GM23248 (cell line): ENCODE results near the gene LAMA4. TPM values are rescaled to one million over a fixed set of nuclear protein-coding genes. Genes with fewer than 3 reads are reported as not detected.

Source experiments
- DNase-seq: peaks from one replicate; pipeline ENCODE4 v3.0.0-alpha.2; 2015
- H2AFZ ChIP-seq: fragments of 200-600 bp; sonication (generic); 2 replicates; pipeline ENCODE4 v1.6.1; 2016; ENCODE audit warnings: antibody characterized with exemption
- H3F3A ChIP-seq: fragments of 200-600 bp; sonication (generic); 2 replicates; pipeline ENCODE4 v1.6.1; 2016; ENCODE audit warnings: mild to moderate bottlenecking, antibody characterized with exemption, mixed run types; ENCODE audit not compliant: insufficient read depth
- H3K27ac ChIP-seq: fragments of 200-600 bp; sonication (generic); 2 replicates; pipeline ENCODE4 v1.5.1; 2016; ENCODE audit warnings: mild to moderate bottlenecking
- H3K27me3 ChIP-seq: fragments of 200-600 bp; sonication (generic); replicated peaks from 2 replicates; pipeline ENCODE4 v1.6.1; 2016; ENCODE audit warnings: mild to moderate bottlenecking; ENCODE audit not compliant: insufficient read depth
- H3K36me3 ChIP-seq: fragments of 200-600 bp; sonication (generic); 2 replicates; pipeline ENCODE4 v1.6.1; 2016; ENCODE audit warnings: low read depth, mild to moderate bottlenecking
- H3K4me1 ChIP-seq: fragments of 200-600 bp; sonication (generic); 2 replicates; pipeline ENCODE4 v1.6.1; 2016; ENCODE audit warnings: mild to moderate bottlenecking; ENCODE audit not compliant: insufficient read depth
- H3K4me2 ChIP-seq: fragments of 200-600 bp; sonication (generic); one replicate; pipeline ENCODE4 v1.6.1; 2016; ENCODE audit warnings: mild to moderate bottlenecking; ENCODE audit not compliant: unreplicated experiment
- H3K4me3 ChIP-seq: fragments of 200-600 bp; sonication (generic); 2 replicates; pipeline ENCODE4 v1.5.1; 2016; ENCODE audit warnings: mild to moderate bottlenecking
- H3K79me2 ChIP-seq: fragments of 200-600 bp; sonication (generic); 2 replicates; pipeline ENCODE4 v1.6.1; 2016; ENCODE audit warnings: mild to moderate bottlenecking; ENCODE audit not compliant: insufficient read depth
- H3K9ac ChIP-seq: fragments of 200-600 bp; sonication (generic); 2 replicates; pipeline ENCODE4 v1.6.1; 2016; ENCODE audit warnings: mild to moderate bottlenecking
- H3K9me2 ChIP-seq: fragments of 200-600 bp; sonication (generic); 2 replicates; pipeline ENCODE4 v1.6.1; 2016; ENCODE audit warnings: mixed run types, mild to moderate bottlenecking, moderate library complexity; ENCODE audit not compliant: insufficient read depth
- H3K9me3 ChIP-seq: fragments of 200-600 bp; sonication (generic); one replicate; pipeline ENCODE4 v1.6.1; 2017; ENCODE audit warnings: low read depth
- H4K20me1 ChIP-seq: fragments of 200-600 bp; sonication (generic); 2 replicates; pipeline ENCODE4 v1.6.0; 2016; ENCODE audit not compliant: insufficient read depth
- EZH2 ChIP-seq: fragments of 200-600 bp; sonication (generic); IDR thresholded peaks from 2 replicates; pipeline ENCODE4 v1.6.1; 2018; ENCODE audit warnings: antibody characterized with exemption, mild to moderate bottlenecking; ENCODE audit not compliant: insufficient read depth, poor library complexity, severe bottlenecking
- EZH2phosphoT487 ChIP-seq: fragments of 200-600 bp; sonication (generic); IDR thresholded peaks from 2 replicates; pipeline ENCODE4 v1.6.1; 2018; ENCODE audit warnings: antibody characterized with exemption, moderate library complexity, mild to moderate bottlenecking, low read depth; ENCODE audit not compliant: insufficient read depth
- WGBS, 2 experiments: methylation state at CpG; one replicate each; pipeline ENCODE4 v1.1.6; 2015 to 2017; ENCODE audit warnings: low lambda C conversion rate in 2 of 2, low coverage in 1 of 2; ENCODE audit errors: missing lambda C conversion rate in 2 of 2; 5-methylcytosine and 5-hydroxymethylcytosine counted together
- in situ Hi-C: fragments of 300-500 bp; cut with MboI; formaldehyde crosslinking; loops from 2 replicates; pipeline ENCODE4 v1.15.0; 2020
- polyA plus RNA-seq: library from polyadenylated mRNA; unstranded; fragments of >200 nt; fragmentation: Nextera tagmentation; extraction: Ambion mirVana; gene quantifications from 2 replicates; pipeline ENCODE4 v1.2.1, GENCODE V29; 2016
- total RNA-seq: library from RNA; depleted of rRNA; stranded (reverse); fragments of >200 nt; shearing (Covaris generic); gene quantifications from 2 replicates; pipeline ENCODE4 v1.2.3, GENCODE V29; 2014

Gene LAMA4
- total and polyA plus RNA-seq, 2 experiments from 2014 or later = 331 to 429 TPM

GRCh38 chr6:112190164-112190563, 64.2 kb downstream of the LAMA4 start:
- H3K36me3 ChIP-seq = peaks cover 73% of the 10 kb centered on the region
- no peaks in the 10 kb centered on the region for H3K9me3 ChIP-seq
- no peak for DNase-seq
- peak overlapping the region; percentile 40; the same call in 1 of the 2 replicates for H3K9ac ChIP-seq
- no peak for TF ChIP-seq EZH2
- TF ChIP-seq EZH2phosphoT487 = no peak
- H3K79me2 ChIP-seq = peaks cover 26% of the 10 kb centered on the region; the same call in 1 of the 2 replicates
- H3K4me1 ChIP-seq = peaks cover 22% of the 10 kb centered on the region
- no peaks in the 10 kb centered on the region for H4K20me1 ChIP-seq
- peak overlapping the region; percentile 75 for H3K27ac ChIP-seq
- in situ Hi-C loops = loop anchor here (25.0 kb wide), 1 partner anchor 122 kb away; no protein-coding TSS in a partner anchor
- H3F3A ChIP-seq = peaks cover 94% of the 10 kb centered on the region
- H3K9me2 ChIP-seq = no peaks in the 10 kb centered on the region
- H2AFZ ChIP-seq = no peak overlapping the region
- H3K4me2 ChIP-seq = peak overlapping the region; percentile 16
- no peaks in the 10 kb centered on the region for H3K27me3 ChIP-seq
- H3K4me3 ChIP-seq = no peak overlapping the region
- WGBS, 2 experiments = 84 to 97% methylated on average over 1 of the region's 1 CpG

- Histone ChIP-seq H3K9ac (peak overlapping the region; percentile 40), H3K36me3 (peaks cover 78% of the 10 kb centered on the region), H3K4me1 (peaks cover 22% of the 10 kb centered on the region), H3K79me2 (peaks cover 19% of the 10 kb centered on the region; the same call in 1 of the 2 replicates), H3K9me3 (no peaks in the 10 kb centered on the region), H3K4me3 (0 out of 2 replicates have a peak overlapping the region, but pooled peaks have one; percentile 4), H3K27me3 (no peaks in the 10 kb centered on the region), H3K9me2 (no peaks in the 10 kb centered on the region), H3F3A (peaks cover 91% of the 10 kb centered on the region), H3K27ac (peak overlapping the region; percentile 75), H3K4me2 (peak overlapping the region; percentile 16), H2AFZ (no peak overlapping the region), H4K20me1 (no peaks in the 10 kb centered on the region)
- 7 to 13% methylated on average over 5 of the region's 5 CpGs for WGBS, 2 experiments
- DNase-seq = peak; percentile 58
- in situ Hi-C loops = loop anchor here (25.0 kb wide), 1 partner anchor 123 kb away; no protein-coding TSS in a partner anchor
- TF ChIP-seq EZH2 (no peak), EZH2phosphoT487 (no peak)
Measured at GRCh38 chr6:112189494-112189893, 64.9 kb downstream of the LAMA4 start.

GRCh38 chr6:112188906-112189305, 65.5 kb downstream of the LAMA4 start:
- 0 out of 2 replicates have a peak overlapping the region, but pooled peaks have one; percentile 4 for H3K4me3 ChIP-seq
- DNase-seq = peak; percentile 77
- no peaks in the 10 kb centered on the region for H3K27me3 ChIP-seq
- peaks cover 22% of the 10 kb centered on the region for H3K4me1 ChIP-seq
- H3K27ac ChIP-seq = peak overlapping the region; percentile 75
- 26 to 29% methylated on average over 3 of the region's 3 CpGs for WGBS, 2 experiments
- H3K36me3 ChIP-seq = peaks cover 83% of the 10 kb centered on the region
- H3F3A ChIP-seq = peaks cover 92% of the 10 kb centered on the region
- H3K9ac ChIP-seq = peak overlapping the region; percentile 40
- no peaks in the 10 kb centered on the region for H3K9me3 ChIP-seq
- H4K20me1 ChIP-seq = no peaks in the 10 kb centered on the region
- in situ Hi-C loops = loop anchor here (25.0 kb wide), 1 partner anchor 123 kb away; no protein-coding TSS in a partner anchor
- H3K79me2 ChIP-seq = peaks cover 15% of the 10 kb centered on the region; the same call in 1 of the 2 replicates
- H3K9me2 ChIP-seq = no peaks in the 10 kb centered on the region
- no peak overlapping the region for H3K4me2 ChIP-seq
- TF ChIP-seq EZH2 (no peak), EZH2phosphoT487 (no peak)
- no peak overlapping the region for H2AFZ ChIP-seq

DNA sequence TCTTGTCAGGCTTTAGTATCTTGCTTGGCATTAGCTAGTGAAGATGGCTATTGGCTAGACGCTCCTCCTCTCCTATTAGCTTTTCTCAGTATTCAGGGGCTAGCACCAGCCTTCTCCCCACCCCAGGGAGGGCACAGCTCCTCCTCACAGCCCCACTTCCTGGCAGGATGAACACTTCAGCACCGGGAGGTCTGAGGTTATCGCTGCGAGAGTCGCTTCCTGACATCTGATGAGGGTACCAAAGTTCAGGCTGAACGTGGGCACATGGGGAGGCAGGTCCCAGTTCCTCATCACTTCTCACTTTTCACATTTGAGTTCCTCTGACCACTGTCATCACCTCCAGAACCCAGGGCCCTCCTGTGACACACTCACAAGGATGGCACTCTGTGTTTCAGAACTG, 66.6 kb downstream of the LAMA4 start:
- no peak for TF ChIP-seq EZH2phosphoT487
- TF ChIP-seq EZH2 = no peak
- H3F3A ChIP-seq = peaks cover 89% of the 10 kb centered on the region
- H3K79me2 ChIP-seq = peaks cover 9% of the 10 kb centered on the region; the same call in 1 of the 2 replicates
- H3K27me3 ChIP-seq = no peaks in the 10 kb centered on the region
- H3K36me3 ChIP-seq = peaks cover 93% of the 10 kb centered on the region
- in situ Hi-C loops = loop anchor here (25.0 kb wide), 1 partner anchor 125 kb away; no protein-coding TSS in a partner anchor
- no peaks in the 10 kb centered on the region for H3K9me3 ChIP-seq
- H3K4me3 ChIP-seq = no peak overlapping the region
- WGBS, 2 experiments = 83% methylated on average over 6 of the region's 6 CpGs
- no peaks in the 10 kb centered on the region for H3K9me2 ChIP-seq
- no peaks in the 10 kb centered on the region for H4K20me1 ChIP-seq
- no peak for DNase-seq
- no peak overlapping the region for H3K27ac ChIP-seq
- H3K4me2 ChIP-seq = no peak overlapping the region
- no peak overlapping the region for H2AFZ ChIP-seq
- H3K4me1 ChIP-seq = peaks cover 22% of the 10 kb centered on the region
- no peak overlapping the region for H3K9ac ChIP-seq
